COLO829 (cell line): Measurements from ENCODE around the gene BRD1.
A peak's percentile ranks its signal among the peaks of the same experiment; 100 is the strongest.
"Not testable (repeated sequence)": the region's sequence is repeated elsewhere in the genome, so short reads cannot be mapped to it uniquely, and the experiment has no call there.

Experiments
- DNase-seq: peaks from one replicate; pipeline ENCODE4 v3.0.0; 2012; ENCODE audit warnings: low spot score

BRD1 gene

GRCh38 chr22:49768951-49769690 lies 58.6 kb downstream of the BRD1 start:
- DNase-seq, result no peak

DNA sequence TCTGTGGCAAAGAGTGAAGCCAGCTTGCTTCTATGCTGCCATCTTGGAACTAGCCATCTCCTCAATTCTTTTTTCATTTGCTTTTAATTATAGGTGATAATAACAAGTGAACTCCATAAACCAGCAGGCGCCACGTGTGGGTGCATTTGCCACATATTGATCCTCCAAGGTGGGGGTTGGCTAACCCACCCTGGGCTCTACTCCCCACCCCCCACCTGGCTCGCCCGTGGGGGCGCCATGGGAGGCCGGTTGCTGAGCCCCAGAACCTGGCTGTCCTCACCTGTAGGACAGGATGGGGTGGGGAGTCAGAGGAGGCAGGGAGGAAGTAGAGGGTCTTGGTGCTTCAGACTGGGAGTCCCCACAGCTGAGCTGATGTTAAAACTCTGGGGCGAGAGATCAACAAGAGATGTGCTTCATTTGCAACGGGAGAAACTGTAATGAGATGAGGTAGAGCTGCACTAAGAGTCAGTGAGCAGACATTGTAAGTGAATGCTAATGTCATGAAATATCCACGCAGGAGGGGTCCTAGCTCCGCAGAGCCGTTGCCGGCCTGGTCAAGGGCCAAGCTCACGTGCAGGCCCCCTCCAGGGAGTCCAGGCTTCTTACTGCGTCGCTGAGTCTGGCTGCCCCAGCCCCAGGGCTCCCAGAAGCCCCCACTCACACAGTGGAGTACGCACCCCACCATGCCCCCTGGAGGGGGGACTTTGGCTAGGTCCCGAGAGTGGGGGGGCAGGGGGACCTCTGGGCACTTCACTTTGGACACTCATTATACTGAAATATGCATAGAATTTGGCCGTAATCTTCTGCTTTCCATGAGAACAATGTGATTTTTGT lies 59.4 kb downstream of the BRD1 start:
- DNase-seq, result no peak

DNA sequence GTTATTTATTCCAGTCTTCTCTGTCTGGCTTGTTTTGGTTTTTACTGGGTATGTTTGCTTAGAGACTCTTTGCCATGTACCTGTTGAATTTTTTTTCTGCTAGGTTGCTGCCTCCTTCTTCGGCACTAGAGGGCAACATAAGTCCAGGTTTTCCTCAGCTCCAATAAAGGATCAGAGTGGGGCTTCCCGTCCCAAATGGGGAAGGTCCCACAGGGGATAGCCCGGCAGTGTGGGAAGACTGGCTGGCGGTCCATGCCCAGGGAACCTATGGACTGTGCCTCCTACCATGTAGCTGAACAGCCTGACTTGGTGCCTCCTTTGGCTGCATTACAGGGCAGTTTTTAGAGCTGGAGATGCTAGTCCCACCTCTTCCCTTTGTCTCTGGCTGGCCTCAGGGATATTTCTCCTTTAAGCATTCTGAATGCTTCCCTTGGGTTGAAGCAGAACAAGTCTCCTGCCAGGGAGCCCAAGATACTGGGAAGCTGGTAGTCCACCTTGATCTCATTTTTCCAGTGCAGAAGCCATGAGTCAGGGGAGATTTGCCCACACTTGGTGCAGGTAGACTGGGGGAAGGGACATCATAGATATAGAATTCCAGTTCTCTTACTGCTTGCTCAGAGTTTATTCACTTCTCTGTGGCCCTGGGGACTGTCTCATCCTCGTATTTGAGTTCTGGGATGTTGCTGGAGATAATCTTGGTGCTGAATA lies 60.2 kb downstream of the BRD1 start:
- peak; percentile 56 for DNase-seq

GRCh38 chr22:49765951-49766350 lies 61.7 kb downstream of the BRD1 start:
- no peak for DNase-seq

DNA sequence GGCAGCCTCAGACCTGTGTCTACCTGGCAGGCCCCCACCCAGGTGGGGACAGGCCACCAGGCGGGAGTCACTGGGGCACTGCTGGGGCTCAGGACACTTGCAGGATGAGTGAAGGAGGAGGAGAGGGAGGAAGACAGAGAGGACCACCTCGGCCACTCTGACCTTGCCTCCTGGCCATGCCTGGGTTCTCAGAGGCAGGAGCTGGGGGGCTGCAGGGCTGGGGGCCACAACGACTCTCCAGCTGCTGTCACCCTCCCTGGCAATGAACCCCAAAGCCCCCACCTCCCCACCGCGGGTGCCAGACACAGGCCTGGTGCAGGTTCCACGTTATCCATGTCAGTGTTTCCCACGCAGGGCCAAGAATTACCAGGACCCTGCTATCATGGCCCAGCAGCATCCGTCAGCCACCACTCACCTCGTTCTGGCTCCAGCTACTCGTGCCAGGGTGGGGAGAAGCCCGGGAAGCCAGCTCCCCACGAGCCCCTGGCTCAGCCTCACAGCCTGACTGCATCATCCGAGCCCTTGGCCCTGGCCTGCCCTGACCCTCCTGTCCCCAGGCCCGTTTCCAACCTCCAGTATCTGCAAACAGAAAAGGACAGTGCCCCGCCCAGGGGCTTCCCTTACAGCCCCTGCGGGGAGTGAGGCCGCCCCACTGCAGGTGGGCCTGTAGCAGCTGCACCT lies 62.4 kb downstream of the BRD1 start:
- DNase-seq, result no peak

- DNase-seq, result no peak
These were observed 63.5 kb downstream of the BRD1 start for GRCh38 chr22:49764127-49764581.

DNA sequence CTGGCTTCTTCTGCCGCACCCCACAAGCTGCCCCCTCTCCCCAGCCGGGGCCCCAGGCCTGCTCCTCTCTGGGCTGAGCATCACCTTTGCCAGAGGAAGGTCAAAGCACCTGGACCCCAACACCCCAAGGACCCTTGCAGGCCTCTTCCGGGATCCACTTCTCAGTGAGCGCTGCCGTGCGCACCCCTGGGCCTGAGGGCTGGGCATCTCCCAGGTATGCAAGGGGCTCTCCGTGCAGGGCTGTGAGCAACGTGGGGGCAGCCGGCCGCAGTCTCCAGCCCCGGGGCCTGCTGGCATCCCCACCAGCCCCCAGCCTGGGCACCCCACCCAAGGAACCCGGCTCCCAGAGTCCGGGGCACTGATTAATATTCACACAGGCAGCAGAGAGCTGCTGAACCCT lies 64.0 kb downstream of the BRD1 start:
- no peak for DNase-seq

DNA sequence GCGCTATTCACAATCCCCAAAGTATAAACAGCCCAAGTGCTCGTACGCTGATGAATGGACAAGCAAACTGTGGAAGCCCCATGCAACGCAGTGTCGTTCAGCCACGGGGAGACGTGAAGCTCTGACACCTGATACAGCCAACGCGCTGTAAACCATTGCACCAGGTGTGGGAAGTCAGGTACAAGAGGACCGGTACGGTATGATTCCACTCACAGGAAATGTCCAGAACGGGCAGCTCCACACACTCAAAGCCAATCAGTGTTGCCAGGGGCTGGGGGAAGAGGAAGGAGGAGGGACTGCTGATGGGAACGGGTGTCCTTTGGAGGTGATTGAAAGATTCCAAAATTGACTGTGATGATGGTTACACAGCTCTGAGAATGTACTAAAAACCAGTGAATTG lies 64.5 kb downstream of the BRD1 start:
- DNase-seq, result no peak

GRCh38 chr22:49762571-49762970 lies 65.1 kb downstream of the BRD1 start:
- DNase-seq, result not testable (repeated sequence)

- no peak for DNase-seq
These were observed 65.8 kb downstream of the BRD1 start for GRCh38 chr22:49761836-49762235.

DNA sequence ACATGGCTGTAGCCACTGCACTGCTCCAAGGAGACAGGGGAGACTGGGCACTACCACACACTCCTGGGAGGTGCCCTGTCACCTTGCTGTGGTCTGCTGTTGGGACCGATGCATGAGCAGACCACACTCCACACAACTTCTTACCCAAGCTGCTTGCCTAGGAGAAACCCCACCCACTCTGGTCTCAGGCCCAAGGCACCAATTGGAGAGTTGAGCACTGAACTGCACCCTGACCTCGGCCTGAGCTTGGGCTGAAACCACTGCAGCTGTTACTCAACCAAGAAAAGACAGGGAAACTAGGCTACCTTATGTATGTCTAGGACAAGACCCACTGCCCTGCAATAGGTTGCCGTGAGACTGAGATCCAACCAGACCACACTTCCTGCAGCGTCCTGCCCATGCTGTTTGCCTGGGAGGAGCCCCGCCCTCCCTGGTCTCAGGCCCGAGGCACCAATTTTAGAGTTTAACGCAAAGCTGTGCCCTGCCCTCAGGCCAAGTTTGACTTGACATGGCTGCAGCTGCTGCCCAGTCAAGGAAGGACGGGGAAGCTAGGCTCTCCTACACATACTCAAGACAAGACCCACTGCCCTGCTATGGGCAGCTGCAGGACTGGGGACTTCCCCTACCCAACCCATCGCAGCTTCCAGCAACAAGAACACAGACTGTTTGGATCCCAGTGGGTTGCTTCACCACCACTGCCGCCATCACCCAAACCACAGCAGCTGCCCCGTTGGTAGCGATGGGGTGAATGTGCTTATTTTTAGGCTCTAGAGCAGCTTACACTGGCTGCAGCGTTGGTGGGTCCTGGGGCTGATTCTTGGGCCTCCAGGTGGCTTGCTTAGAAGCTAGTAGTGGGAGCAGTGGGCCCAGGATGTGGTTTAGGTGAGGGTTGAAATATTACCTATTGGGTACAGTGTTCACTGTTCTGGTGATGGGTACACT lies 66.8 kb downstream of the BRD1 start:
- DNase-seq, result no peak

GRCh38 chr22:49760280-49760629 lies 67.4 kb downstream of the BRD1 start:
- DNase-seq, result no peak

- DNase-seq, result no peak
These were observed 71.0 kb downstream of the BRD1 start for GRCh38 chr22:49756676-49757075.

- DNase-seq, result no peak
These were observed 71.5 kb downstream of the BRD1 start for GRCh38 chr22:49756201-49756600.

DNA sequence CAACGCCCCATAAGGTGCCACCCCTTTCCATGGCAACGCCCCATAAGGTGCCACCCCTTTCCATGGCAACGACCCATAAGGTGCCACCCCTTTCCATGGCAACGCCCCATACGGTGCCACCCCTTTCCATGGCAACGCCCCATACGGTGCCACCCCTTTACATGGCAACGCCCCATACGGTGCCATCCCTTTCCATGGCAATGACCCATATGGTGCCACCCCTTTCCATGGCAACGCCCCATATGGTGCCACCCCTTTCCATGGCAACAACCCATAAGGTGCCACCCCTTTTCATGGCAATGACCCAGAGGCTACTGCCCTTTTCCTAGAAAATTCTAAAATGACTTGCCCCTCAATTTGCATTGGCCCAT lies 72.1 kb downstream of the BRD1 start:
- DNase-seq, result no peak

DNA sequence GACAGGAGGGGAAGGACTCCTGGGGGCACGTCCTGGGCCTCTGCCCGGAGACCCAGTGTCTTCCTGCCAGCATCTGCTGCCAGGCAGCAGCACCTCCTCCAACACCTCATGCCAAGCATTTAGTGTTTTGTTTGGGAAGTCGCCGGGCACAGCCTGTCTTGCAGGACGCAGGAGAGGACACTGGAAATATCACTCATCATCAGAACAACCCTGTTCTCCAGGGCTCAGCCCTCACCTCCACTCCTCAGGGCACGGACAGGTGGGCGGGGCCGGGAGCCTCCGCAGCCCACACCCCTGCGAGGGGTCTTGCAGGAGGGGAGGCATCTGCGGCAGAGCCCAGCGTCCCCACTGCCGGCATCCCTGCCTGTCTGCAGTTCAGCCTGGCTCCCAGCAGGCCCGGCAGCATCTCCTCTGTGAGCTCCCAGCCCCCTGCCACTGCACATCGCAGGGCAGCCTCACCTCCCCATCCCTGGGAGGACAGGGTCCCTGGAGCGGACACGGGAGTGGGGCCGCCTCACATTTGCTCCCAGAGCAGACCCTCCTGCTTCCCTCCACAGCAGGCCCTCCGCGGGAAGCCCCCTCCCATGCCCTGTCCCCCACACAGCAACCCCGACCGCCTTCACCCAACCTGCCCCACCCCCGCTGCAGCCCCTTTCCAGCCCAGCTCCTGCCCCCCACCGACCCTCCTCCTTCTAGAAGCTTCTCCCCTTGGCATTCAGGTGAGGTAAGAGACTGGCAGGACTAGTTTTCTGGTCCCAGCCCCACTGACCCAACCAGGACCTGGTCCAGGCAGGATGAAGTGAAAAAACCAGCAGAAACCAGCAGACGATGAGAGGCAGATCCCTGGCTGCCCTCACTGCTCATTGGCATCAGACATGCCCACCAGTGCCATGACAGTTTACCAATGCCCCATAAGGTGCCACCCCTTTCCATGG lies 72.7 kb downstream of the BRD1 start:
- no peak for DNase-seq

- no peak for DNase-seq
These were observed 73.5 kb downstream of the BRD1 start for GRCh38 chr22:49753961-49754695.

GRCh38 chr22:49753276-49753890 lies 74.3 kb downstream of the BRD1 start:
- no peak for DNase-seq

- DNase-seq, result no peak
These were observed 75.0 kb downstream of the BRD1 start for GRCh38 chr22:49752598-49753091.
